ENCODE measurements around the gene RBM15B.

DNA sequence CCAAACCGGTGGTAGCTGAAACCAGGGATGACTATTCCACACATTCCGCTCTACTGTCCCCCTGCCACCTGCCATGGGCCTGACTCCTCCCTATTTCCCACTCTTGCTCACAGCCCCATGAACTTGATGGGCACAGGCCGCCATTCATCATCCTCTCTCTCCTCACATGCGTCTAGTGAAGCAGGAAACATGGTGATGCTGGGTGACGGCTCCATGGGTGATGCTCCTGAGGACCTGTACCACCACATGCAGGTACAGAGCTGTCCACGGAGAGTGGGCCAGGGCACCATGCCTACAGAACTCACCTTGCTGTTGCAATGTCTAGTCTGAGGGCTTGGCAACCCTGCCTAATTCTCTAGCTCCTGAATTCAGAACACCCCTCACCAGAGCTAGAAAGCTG lies 29.3 kb upstream of the RBM15B start:
- no peak for TF ChIP-seq EP300 (IDR thresholded peaks at IDR 0.05)
- TF ChIP-seq, protein P1, sequence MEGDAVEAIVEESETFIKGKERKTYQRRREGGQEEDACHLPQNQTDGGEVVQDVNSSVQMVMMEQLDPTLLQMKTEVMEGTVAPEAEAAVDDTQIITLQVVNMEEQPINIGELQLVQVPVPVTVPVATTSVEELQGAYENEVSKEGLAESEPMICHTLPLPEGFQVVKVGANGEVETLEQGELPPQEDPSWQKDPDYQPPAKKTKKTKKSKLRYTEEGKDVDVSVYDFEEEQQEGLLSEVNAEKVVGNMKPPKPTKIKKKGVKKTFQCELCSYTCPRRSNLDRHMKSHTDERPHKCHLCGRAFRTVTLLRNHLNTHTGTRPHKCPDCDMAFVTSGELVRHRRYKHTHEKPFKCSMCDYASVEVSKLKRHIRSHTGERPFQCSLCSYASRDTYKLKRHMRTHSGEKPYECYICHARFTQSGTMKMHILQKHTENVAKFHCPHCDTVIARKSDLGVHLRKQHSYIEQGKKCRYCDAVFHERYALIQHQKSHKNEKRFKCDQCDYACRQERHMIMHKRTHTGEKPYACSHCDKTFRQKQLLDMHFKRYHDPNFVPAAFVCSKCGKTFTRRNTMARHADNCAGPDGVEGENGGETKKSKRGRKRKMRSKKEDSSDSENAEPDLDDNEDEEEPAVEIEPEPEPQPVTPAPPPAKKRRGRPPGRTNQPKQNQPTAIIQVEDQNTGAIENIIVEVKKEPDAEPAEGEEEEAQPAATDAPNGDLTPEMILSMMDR (IDR thresholded peaks at IDR 0.05), result no peak
- no peak for TF ChIP-seq POLR2A (IDR thresholded peaks at IDR 0.05)

All from stomach (tissue), 4 donors.